ENCODE results near the gene CALHM5. TPM values are rescaled to one million over a fixed set of nuclear protein-coding genes. Genes with fewer than 3 reads are reported as not detected.

The CALHM5 gene
- total and polyA plus RNA-seq, 10 of the 15 experiments (the other 5 are each of a cell fraction or from before 2014, with no cell fraction given) = not detected

DNA sequence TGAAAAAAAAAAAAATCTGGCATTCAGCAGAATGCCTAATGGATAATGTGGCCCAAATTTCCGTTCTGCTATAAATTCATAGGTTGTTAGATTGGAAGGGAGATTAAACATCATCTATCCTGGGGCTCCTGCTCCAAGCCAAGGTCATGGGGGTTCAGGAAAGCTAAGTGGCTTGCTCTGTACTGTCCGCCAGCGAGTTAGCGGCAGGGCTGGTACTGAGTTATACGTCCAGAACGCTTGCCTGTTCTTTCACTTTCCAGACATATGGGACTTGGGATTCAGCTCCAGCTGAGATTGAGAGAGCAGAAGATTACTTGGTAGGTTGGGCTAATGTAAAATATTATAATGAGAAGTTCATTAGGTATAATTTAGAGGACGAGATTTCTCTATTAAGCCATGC, 60.7 kb downstream of the CALHM5 start:
- intact Hi-C loops (cut with micrococcal nuclease; ENCODE audit: unreplicated experiment) = loop anchor here (5.0 kb wide), 1 partner anchor 295 kb away; the partner anchor contains the start of gene TSPYL1
- peak overlapping the region; percentile 88; the same call in 1 of the 2 replicates for H2AFZ ChIP-seq (ENCODE audit: control insufficient read depth, low read depth, low read length)
- no peak for TF ChIP-seq DPF2 (IDR thresholded peaks at IDR 0.05)
- no peak for TF ChIP-seq EP300 (IDR thresholded peaks at IDR 0.05; ENCODE audit: borderline replicate concordance in 1 of 2, control insufficient read depth in 1 of 2, low read depth in 2 of 2, low read length in 2 of 2)
- TF ChIP-seq CBX3 (IDR thresholded peaks at IDR 0.05; ENCODE audit: borderline replicate concordance, low read depth) = no peak
- TF ChIP-seq, protein P1, sequence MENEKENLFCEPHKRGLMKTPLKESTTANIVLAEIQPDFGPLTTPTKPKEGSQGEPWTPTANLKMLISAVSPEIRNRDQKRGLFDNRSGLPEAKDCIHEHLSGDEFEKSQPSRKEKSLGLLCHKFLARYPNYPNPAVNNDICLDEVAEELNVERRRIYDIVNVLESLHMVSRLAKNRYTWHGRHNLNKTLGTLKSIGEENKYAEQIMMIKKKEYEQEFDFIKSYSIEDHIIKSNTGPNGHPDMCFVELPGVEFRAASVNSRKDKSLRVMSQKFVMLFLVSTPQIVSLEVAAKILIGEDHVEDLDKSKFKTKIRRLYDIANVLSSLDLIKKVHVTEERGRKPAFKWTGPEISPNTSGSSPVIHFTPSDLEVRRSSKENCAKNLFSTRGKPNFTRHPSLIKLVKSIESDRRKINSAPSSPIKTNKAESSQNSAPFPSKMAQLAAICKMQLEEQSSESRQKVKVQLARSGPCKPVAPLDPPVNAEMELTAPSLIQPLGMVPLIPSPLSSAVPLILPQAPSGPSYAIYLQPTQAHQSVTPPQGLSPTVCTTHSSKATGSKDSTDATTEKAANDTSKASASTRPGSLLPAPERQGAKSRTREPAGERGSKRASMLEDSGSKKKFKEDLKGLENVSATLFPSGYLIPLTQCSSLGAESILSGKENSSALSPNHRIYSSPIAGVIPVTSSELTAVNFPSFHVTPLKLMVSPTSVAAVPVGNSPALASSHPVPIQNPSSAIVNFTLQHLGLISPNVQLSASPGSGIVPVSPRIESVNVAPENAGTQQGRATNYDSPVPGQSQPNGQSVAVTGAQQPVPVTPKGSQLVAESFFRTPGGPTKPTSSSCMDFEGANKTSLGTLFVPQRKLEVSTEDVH (IDR thresholded peaks at IDR 0.05; ENCODE audit: low read depth, partially characterized antibody) = no peak
- no peak for TF ChIP-seq JUNB (IDR thresholded peaks at IDR 0.05)
- TF ChIP-seq, protein P2, sequence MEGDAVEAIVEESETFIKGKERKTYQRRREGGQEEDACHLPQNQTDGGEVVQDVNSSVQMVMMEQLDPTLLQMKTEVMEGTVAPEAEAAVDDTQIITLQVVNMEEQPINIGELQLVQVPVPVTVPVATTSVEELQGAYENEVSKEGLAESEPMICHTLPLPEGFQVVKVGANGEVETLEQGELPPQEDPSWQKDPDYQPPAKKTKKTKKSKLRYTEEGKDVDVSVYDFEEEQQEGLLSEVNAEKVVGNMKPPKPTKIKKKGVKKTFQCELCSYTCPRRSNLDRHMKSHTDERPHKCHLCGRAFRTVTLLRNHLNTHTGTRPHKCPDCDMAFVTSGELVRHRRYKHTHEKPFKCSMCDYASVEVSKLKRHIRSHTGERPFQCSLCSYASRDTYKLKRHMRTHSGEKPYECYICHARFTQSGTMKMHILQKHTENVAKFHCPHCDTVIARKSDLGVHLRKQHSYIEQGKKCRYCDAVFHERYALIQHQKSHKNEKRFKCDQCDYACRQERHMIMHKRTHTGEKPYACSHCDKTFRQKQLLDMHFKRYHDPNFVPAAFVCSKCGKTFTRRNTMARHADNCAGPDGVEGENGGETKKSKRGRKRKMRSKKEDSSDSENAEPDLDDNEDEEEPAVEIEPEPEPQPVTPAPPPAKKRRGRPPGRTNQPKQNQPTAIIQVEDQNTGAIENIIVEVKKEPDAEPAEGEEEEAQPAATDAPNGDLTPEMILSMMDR (IDR thresholded peaks at IDR 0.05 in 2 of 3, conservative IDR thresholded peaks at IDR 0.05 in 1 of 3; ENCODE audit: control insufficient read depth in 2 of 3, extremely low read depth in 1 of 3, insufficient read depth in 1 of 3, low read depth in 3 of 3, low read length in 3 of 3) = no peak
- TF ChIP-seq, protein P3, sequence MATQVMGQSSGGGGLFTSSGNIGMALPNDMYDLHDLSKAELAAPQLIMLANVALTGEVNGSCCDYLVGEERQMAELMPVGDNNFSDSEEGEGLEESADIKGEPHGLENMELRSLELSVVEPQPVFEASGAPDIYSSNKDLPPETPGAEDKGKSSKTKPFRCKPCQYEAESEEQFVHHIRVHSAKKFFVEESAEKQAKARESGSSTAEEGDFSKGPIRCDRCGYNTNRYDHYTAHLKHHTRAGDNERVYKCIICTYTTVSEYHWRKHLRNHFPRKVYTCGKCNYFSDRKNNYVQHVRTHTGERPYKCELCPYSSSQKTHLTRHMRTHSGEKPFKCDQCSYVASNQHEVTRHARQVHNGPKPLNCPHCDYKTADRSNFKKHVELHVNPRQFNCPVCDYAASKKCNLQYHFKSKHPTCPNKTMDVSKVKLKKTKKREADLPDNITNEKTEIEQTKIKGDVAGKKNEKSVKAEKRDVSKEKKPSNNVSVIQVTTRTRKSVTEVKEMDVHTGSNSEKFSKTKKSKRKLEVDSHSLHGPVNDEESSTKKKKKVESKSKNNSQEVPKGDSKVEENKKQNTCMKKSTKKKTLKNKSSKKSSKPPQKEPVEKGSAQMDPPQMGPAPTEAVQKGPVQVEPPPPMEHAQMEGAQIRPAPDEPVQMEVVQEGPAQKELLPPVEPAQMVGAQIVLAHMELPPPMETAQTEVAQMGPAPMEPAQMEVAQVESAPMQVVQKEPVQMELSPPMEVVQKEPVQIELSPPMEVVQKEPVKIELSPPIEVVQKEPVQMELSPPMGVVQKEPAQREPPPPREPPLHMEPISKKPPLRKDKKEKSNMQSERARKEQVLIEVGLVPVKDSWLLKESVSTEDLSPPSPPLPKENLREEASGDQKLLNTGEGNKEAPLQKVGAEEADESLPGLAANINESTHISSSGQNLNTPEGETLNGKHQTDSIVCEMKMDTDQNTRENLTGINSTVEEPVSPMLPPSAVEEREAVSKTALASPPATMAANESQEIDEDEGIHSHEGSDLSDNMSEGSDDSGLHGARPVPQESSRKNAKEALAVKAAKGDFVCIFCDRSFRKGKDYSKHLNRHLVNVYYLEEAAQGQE (IDR thresholded peaks at IDR 0.05; ENCODE audit: low read depth, low read length) = no peak
- no peak for TF ChIP-seq ZNF217 (IDR thresholded peaks at IDR 0.05)
- TF ChIP-seq, protein P4, sequence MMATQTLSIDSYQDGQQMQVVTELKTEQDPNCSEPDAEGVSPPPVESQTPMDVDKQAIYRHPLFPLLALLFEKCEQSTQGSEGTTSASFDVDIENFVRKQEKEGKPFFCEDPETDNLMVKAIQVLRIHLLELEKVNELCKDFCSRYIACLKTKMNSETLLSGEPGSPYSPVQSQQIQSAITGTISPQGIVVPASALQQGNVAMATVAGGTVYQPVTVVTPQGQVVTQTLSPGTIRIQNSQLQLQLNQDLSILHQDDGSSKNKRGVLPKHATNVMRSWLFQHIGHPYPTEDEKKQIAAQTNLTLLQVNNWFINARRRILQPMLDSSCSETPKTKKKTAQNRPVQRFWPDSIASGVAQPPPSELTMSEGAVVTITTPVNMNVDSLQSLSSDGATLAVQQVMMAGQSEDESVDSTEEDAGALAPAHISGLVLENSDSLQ (IDR thresholded peaks at IDR 0.05) = no peak
- no peak for TF ChIP-seq CEBPB (IDR thresholded peaks at IDR 0.05; ENCODE audit: borderline replicate concordance in 1 of 2, low read depth in 2 of 2, low read length in 2 of 2)
- TF ChIP-seq WRNIP1 (IDR thresholded peaks at IDR 0.05; ENCODE audit: borderline replicate concordance, low read depth, low read length) = no peak
- TF ChIP-seq EZH2 (IDR thresholded peaks at IDR 0.05; ENCODE audit: borderline replicate concordance, control insufficient read depth, low read depth, low read length) = no peak
- TF ChIP-seq KLF5 (IDR thresholded peaks at IDR 0.05; ENCODE audit: partially characterized antibody) = no peak

More for the DNA sequence above, 60.7 kb downstream of the CALHM5 start:
- ChIA-PET CTCF (interaction anchor here (0.6 to 3.5 kb wide), 13 partner anchors 10 to 355 kb away, joined by 3 to 17 read pairs (median 4); partner anchors contain the start of gene TSPYL4), POLR2A (interaction anchor here (0.7 to 1.7 kb wide), 5 partner anchors 95 to 367 kb away, joined by 3 to 11 read pairs (median 5); partner anchors contain the start of genes DSE and ZUP1), SMC1A (ENCODE audit: uncharacterized antibody, unreplicated experiment) (interaction anchor here (1.1 to 3.4 kb wide), 8 partner anchors 9 to 292 kb away, joined by 3 to 18 read pairs (median 6); partner anchors contain the start of gene TSPYL1), RAD21 (ENCODE audit: unreplicated experiment) (interaction anchor here (0.7 to 2.4 kb wide), 6 partner anchors 10 to 303 kb away, joined by 3 to 7 read pairs (median 3); partner anchors contain the start of gene TSPYL1)
- BruUV-seq (replicated peaks) = no TSS peak
- H3K36me3 ChIP-seq (ENCODE audit: control insufficient read depth in 2 of 2, insufficient read depth in 2 of 2, low read length in 1 of 2) = 0 out of 4 replicates have a peak, but pooled peaks cover 0 to 3% of the 10 kb centered on the region in 2 experiments
- H3K4me3 ChIP-seq = peak overlapping the region; percentile 88
- no peak for FAIRE-seq
- in situ Hi-C loops (cut with MboI) = no loop called here
- H3K9me3 ChIP-seq (replicated peaks; ENCODE audit: control insufficient read depth, insufficient read depth, low read length) = no peaks in the 10 kb centered on the region
- peaks cover 44% of the 10 kb centered on the region for H3K79me2 ChIP-seq (ENCODE audit: control insufficient read depth, insufficient read depth, low read length)
- DNase-seq (ENCODE audit: low read depth, low spot score) = no peak
- peak; percentile 44 for ATAC-seq
- no peaks in the 10 kb centered on the region for H3K27me3 ChIP-seq (replicated peaks in 1 of 2; ENCODE audit: control insufficient read depth in 2 of 2, insufficient read depth in 2 of 2, low read length in 1 of 2)
- peak overlapping the region; percentile 76 for H3K4me2 ChIP-seq (ENCODE audit: control insufficient read depth, insufficient read depth)
- peak overlapping the region; percentile 81 for H3K27ac ChIP-seq (ENCODE audit: control insufficient read depth, insufficient read depth)
- 2% methylated on average over 7 of the region's 7 CpGs for WGBS (ENCODE audit: insufficient coverage, insufficient replicate concordance, low lambda C conversion rate, missing lambda C conversion rate)
- H4K20me1 ChIP-seq (ENCODE audit: control insufficient read depth, insufficient read depth) = no peaks in the 10 kb centered on the region
- peak overlapping the region; percentile 95 for H3K9ac ChIP-seq (ENCODE audit: control insufficient read depth, insufficient read depth, low read length)
- peaks cover 5% of the 10 kb centered on the region; the same call in 1 of the 2 replicates for H3K4me1 ChIP-seq (ENCODE audit: control insufficient read depth, insufficient read depth, low read length)
